ENCODE results near the gene PFN3. TPM values are rescaled to one million over a fixed set of nuclear protein-coding genes. Genes with fewer than 3 reads are reported as not detected.

PFN3 gene
- total and polyA plus RNA-seq, 2 of the 13 experiments (the other 11 are each of a cell fraction or from before 2014, with no cell fraction given) = not detected

- peaks cover 0 to 23% of the 10 kb centered on the region in 2 experiments; a peak in 4 of 5 replicates for H3K27me3 ChIP-seq (ENCODE audit: control insufficient read depth in 1 of 2, insufficient read depth in 2 of 2, low read length in 2 of 2)
- ATAC-seq (no peak), FAIRE-seq (no peak), DNase-seq (ENCODE audit: low spot score) (no peak)
- intact Hi-C loops (cut with micrococcal nuclease; ENCODE audit: unreplicated experiment) = no loop called here
- no peaks in the 10 kb centered on the region for H3K79me2 ChIP-seq (ENCODE audit: insufficient read depth, low read length)
- ChIA-PET CTCF (ENCODE audit: low intra/inter-chr PET ratio, low total read pairs) (no interaction called here), POLR2A (interaction anchor here (1.6 to 6.5 kb wide), 2 partner anchors 9 to 21 kb away, joined by 12 to 77 read pairs; no protein-coding TSS in a partner anchor)
- H3K4me1 ChIP-seq (ENCODE audit: insufficient read depth, low read length) = peaks cover 98% of the 10 kb centered on the region
- H3K9ac ChIP-seq (ENCODE audit: insufficient read depth, low read depth, low read length) = no peak within 1 kb of the TSS
- no peaks in the 10 kb centered on the region for H3K9me3 ChIP-seq (ENCODE audit: low read length)
- no peak within 1 kb of the TSS for H3K27ac ChIP-seq (ENCODE audit: extremely low read length, insufficient read depth, low read length)
- H4K20me1 ChIP-seq (ENCODE audit: insufficient read depth, low read length) = no peaks in the 10 kb centered on the region
- H3K36me3 ChIP-seq (replicated peaks in 1 of 2; ENCODE audit: control insufficient read depth in 1 of 2, insufficient read depth in 2 of 2, low read length in 2 of 2) = no peaks in the 10 kb centered on the region
- in situ Hi-C loops (cut with HindIII; ENCODE audit: extremely low pct_ligation_motif_present, low pct_unique_long_range_greater_than_20kb) = loop anchor here (25.0 kb wide), 1 partner anchor 820 kb away; the partner anchor contains the start of genes CDHR2 and RNF44
- BruUV-seq (replicated peaks) = no TSS peak
- no peak within 1 kb of the TSS for H2AFZ ChIP-seq (ENCODE audit: low read length)
- H3K4me3 ChIP-seq (replicated peaks in 1 of 3; ENCODE audit: insufficient read depth in 1 of 3, low read depth in 2 of 3, low read length in 3 of 3) = peak within 1 kb of the TSS in 1 of 3 experiments; percentile 25; a peak in 1 of 6 replicates
- peak within 1 kb of the TSS; percentile 42 for H3K4me2 ChIP-seq (ENCODE audit: low read depth, low read length)
- WGBS (ENCODE audit: low lambda C conversion rate) = 61% methylated on average over 23 of the region's 37 CpGs
- TF ChIP-seq TCF7L2 (IDR thresholded peaks at IDR 0.05; ENCODE audit: low read depth, low read length) (no peak), ZGPAT (CRISPR knock-in tag; IDR thresholded peaks at IDR 0.05) (no peak), MAFK (conservative IDR thresholded peaks at IDR 0.05 in 1 of 2, IDR thresholded peaks at IDR 0.05 in 1 of 2; ENCODE audit: low read length in 2 of 2) (no peak), BHLHE40 (IDR thresholded peaks at IDR 0.05; ENCODE audit: low read length) (peak; percentile 19; the same call in 1 of the 2 replicates), SIX1 (CRISPR knock-in tag; IDR thresholded peaks at IDR 0.05; ENCODE audit: borderline replicate concordance) (no peak), SNAPC5 (CRISPR knock-in tag; IDR thresholded peaks at IDR 0.05; ENCODE audit: borderline replicate concordance) (no peak), GLI4 (CRISPR knock-in tag; IDR thresholded peaks at IDR 0.05; ENCODE audit: borderline replicate concordance) (no peak), HDAC1 (CRISPR knock-in tag; IDR thresholded peaks at IDR 0.05) (no peak), REPIN1 (CRISPR knock-in tag; IDR thresholded peaks at IDR 0.05; ENCODE audit: borderline replicate concordance, low read depth) (no peak), ZNF687 (CRISPR knock-in tag; IDR thresholded peaks at IDR 0.05) (peak; percentile 19; the same call in 1 of the 2 replicates), ZNF234 (CRISPR knock-in tag; conservative IDR thresholded peaks at IDR 0.05) (no peak), ZNF780A (CRISPR knock-in tag; IDR thresholded peaks at IDR 0.05) (no peak), PATZ1 (CRISPR knock-in tag; IDR thresholded peaks at IDR 0.05) (no peak), ZKSCAN1 (IDR thresholded peaks at IDR 0.05; ENCODE audit: low read length) (0 out of 2 replicates have a peak, but pooled peaks have one; percentile 21), SSRP1 (CRISPR knock-in tag; IDR thresholded peaks at IDR 0.05) (no peak), SIX4 (CRISPR knock-in tag; IDR thresholded peaks at IDR 0.05) (no peak)
These were observed 42.8 kb downstream of the PFN3 start, which contains the start of gene RGS14 for GRCh38 chr5:177357459-177358351. Gene RGS14, plus strand, starts transcription at chr5:177357924. Its CDS starts 101 bp downstream, at chr5:177358025.

Measured in HepG2 (cell line).